Neural cell (in vitro differentiated cells): ENCODE results near the gene SHISA5. TPM values are rescaled to one million over a fixed set of nuclear protein-coding genes. Genes with fewer than 3 reads are reported as not detected.

Source experiments
- H2AFZ ChIP-seq: fragments of 200-600, 300-800 bp; sonication (generic), shearing (Covaris generic); 2 replicates; pipeline ENCODE4 v1.6.0; 2014; ENCODE audit warnings: low read depth, mild to moderate bottlenecking, antibody characterized with exemption, low read length, moderate library complexity
- H3F3A ChIP-seq: fragments of 200-600 bp; shearing (Covaris generic); 2 replicates; pipeline ENCODE4 v1.6.1; 2016; ENCODE audit warnings: mild to moderate bottlenecking, moderate library complexity, mixed read lengths, antibody characterized with exemption, low read length; ENCODE audit not compliant: insufficient read depth, poor library complexity, severe bottlenecking
- H3K27ac ChIP-seq: fragments of 200-600, 300-800 bp; sonication (generic), shearing (Covaris generic); 2 replicates; pipeline ENCODE4 v1.5.1; 2014; ENCODE audit warnings: mild to moderate bottlenecking, low read length, moderate library complexity
- H3K27me3 ChIP-seq: fragments of 300-800, 200-600 bp; sonication (generic), shearing (Covaris generic); 2 replicates; pipeline ENCODE4 v1.6.0; 2014; ENCODE audit warnings: mild to moderate bottlenecking, low read depth, low read length, moderate library complexity; ENCODE audit not compliant: insufficient read depth
- H3K36me3 ChIP-seq: fragments of 300-800, 200-600 bp; sonication (generic), shearing (Covaris generic); 2 replicates; pipeline ENCODE4 v1.5.1; 2014; ENCODE audit warnings: mild to moderate bottlenecking, antibody characterized with exemption, low read length, moderate library complexity; ENCODE audit not compliant: insufficient read depth
- H3K4me2 ChIP-seq: fragments of 300-800, 200-600 bp; sonication (generic), shearing (Covaris generic); 2 replicates; pipeline ENCODE4 v1.6.0; 2014; ENCODE audit warnings: mild to moderate bottlenecking, low read length
- H3K4me3 ChIP-seq: fragments of 300-800, 200-600 bp; sonication (generic), shearing (Covaris generic); 2 replicates; pipeline ENCODE4 v1.5.1; 2014; ENCODE audit warnings: mild to moderate bottlenecking, low read length, moderate library complexity
- H3K79me2 ChIP-seq: fragments of 200-600 bp; shearing (Covaris generic); replicated peaks from 2 replicates; pipeline ENCODE4 v1.6.0; 2014; ENCODE audit warnings: mild to moderate bottlenecking, low read length, moderate library complexity; ENCODE audit not compliant: insufficient read depth
- H3K9ac ChIP-seq: fragments of 300-800, 200-600 bp; sonication (generic), shearing (Covaris generic); 2 replicates; pipeline ENCODE4 v1.6.1; 2016; ENCODE audit warnings: mild to moderate bottlenecking, low read length, mixed read lengths
- H3K9me2 ChIP-seq: fragments of 200-600 bp; shearing (Covaris generic); 2 replicates; pipeline ENCODE4 v1.6.1; 2016; ENCODE audit warnings: mild to moderate bottlenecking, low read length, mixed read lengths; ENCODE audit not compliant: insufficient read depth
- H3K9me3 ChIP-seq: fragments of 200-600, 300-800 bp; sonication (generic), shearing (Covaris generic); 2 replicates; pipeline ENCODE4 v1.6.1; 2016; ENCODE audit warnings: mild to moderate bottlenecking, mixed run types, low read length, moderate library complexity, mixed read lengths
- H4K20me1 ChIP-seq: fragments of 200-600 bp; shearing (Covaris generic); 2 replicates; pipeline ENCODE4 v1.6.1; 2016; ENCODE audit warnings: mild to moderate bottlenecking, mixed run types; ENCODE audit not compliant: insufficient read depth
- EP300 ChIP-seq: fragments of 450-650 bp; conservative IDR thresholded peaks from 2 replicates; pipeline ENCODE4 v1.6.1; 2014; ENCODE audit warnings: antibody characterized with exemption, mild to moderate bottlenecking, moderate library complexity; ENCODE audit not compliant: poor library complexity, severe bottlenecking
- EZH2 ChIP-seq: fragments of 200-600, 300-800 bp; shearing (Covaris generic), sonication (generic); IDR thresholded peaks from 2 replicates; pipeline ENCODE4 v1.6.1; 2014; ENCODE audit warnings: antibody characterized with exemption, low read length, borderline replicate concordance, mild to moderate bottlenecking; ENCODE audit not compliant: insufficient read depth, poor library complexity, severe bottlenecking
- MXI1 ChIP-seq: fragments of 450-650 bp; conservative IDR thresholded peaks from 2 replicates; pipeline ENCODE4 v1.6.1; 2014; ENCODE audit warnings: antibody characterized with exemption, mild to moderate bottlenecking; ENCODE audit not compliant: poor library complexity, severe bottlenecking
- POLR2AphosphoS5 ChIP-seq: IDR thresholded peaks from 2 replicates; pipeline ENCODE4 v1.6.1; 2012
- RAD21 ChIP-seq: fragments of 450-650 bp; conservative IDR thresholded peaks from 2 replicates; pipeline ENCODE4 v1.6.1; 2014; ENCODE audit warnings: antibody characterized with exemption, mild to moderate bottlenecking, moderate library complexity
- SMC3 ChIP-seq: fragments of 450-650 bp; conservative IDR thresholded peaks from 2 replicates; pipeline ENCODE4 v1.6.1; 2014; ENCODE audit warnings: antibody characterized with exemption, mild to moderate bottlenecking, moderate library complexity; ENCODE audit not compliant: poor library complexity
- TAF1 ChIP-seq: IDR thresholded peaks from 2 replicates; pipeline ENCODE4 v1.6.1; 2012; ENCODE audit warnings: low read depth
- polyA plus RNA-seq: library from polyadenylated mRNA; depleted of rRNA; stranded (reverse); fragments of >200 nt; gene quantifications from 2 replicates; pipeline ENCODE4 v1.2.3, GENCODE V29; 2014
- TF ChIP-seq, protein P1 (sequence below): IDR thresholded peaks from 2 replicates; pipeline ENCODE4 v1.6.1; 2012; ENCODE audit warnings: borderline replicate concordance
- TF ChIP-seq, protein P2 (sequence below): fragments of 450-650 bp; IDR thresholded peaks from 2 replicates; pipeline ENCODE4 v1.5.1; 2014; ENCODE audit warnings: antibody characterized with exemption, mild to moderate bottlenecking, moderate library complexity; ENCODE audit not compliant: poor library complexity, severe bottlenecking

SHISA5 gene
- polyA plus RNA-seq, 1 donor from 2014 or later, result 121 TPM

DNA sequence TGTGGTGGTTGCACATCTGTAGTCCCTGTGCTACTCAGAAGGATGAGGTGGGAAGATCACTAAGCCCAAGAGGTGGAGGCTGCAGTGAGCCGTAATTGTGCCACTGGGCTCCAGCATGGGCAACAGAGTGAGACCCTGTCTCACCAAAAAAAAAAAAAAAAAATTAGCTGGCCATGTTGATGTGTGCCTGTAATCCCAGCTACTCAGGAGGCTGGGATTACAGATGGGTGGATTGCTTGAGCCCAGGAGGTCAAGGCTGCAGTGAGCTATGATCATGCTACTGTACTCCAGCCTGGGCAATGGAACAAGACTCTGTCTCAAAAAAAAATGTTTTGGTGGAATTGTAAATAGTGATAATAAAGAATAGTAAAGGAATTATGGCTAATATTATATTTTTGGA lies 47.5 kb downstream of the SHISA5 start:
- Histone ChIP-seq H3K4me3 (no peak overlapping the region), H2AFZ (no peak overlapping the region), H3K79me2 (no peaks in the 10 kb centered on the region), H3K27me3 (no peaks in the 10 kb centered on the region), H3K36me3 (peaks cover 14% of the 10 kb centered on the region), H3K9me2 (no peaks in the 10 kb centered on the region), H3F3A (no peaks in the 10 kb centered on the region), H3K4me2 (no peak overlapping the region), H3K27ac (no peak overlapping the region), H3K9me3 (no peaks in the 10 kb centered on the region), H4K20me1 (no peaks in the 10 kb centered on the region), H3K9ac (no peak overlapping the region)
- TF ChIP-seq TAF1, result no peak
- TF ChIP-seq SMC3, result no peak
- TF ChIP-seq MXI1, result no peak
- no peak for TF ChIP-seq POLR2AphosphoS5
- TF ChIP-seq, protein P1, sequence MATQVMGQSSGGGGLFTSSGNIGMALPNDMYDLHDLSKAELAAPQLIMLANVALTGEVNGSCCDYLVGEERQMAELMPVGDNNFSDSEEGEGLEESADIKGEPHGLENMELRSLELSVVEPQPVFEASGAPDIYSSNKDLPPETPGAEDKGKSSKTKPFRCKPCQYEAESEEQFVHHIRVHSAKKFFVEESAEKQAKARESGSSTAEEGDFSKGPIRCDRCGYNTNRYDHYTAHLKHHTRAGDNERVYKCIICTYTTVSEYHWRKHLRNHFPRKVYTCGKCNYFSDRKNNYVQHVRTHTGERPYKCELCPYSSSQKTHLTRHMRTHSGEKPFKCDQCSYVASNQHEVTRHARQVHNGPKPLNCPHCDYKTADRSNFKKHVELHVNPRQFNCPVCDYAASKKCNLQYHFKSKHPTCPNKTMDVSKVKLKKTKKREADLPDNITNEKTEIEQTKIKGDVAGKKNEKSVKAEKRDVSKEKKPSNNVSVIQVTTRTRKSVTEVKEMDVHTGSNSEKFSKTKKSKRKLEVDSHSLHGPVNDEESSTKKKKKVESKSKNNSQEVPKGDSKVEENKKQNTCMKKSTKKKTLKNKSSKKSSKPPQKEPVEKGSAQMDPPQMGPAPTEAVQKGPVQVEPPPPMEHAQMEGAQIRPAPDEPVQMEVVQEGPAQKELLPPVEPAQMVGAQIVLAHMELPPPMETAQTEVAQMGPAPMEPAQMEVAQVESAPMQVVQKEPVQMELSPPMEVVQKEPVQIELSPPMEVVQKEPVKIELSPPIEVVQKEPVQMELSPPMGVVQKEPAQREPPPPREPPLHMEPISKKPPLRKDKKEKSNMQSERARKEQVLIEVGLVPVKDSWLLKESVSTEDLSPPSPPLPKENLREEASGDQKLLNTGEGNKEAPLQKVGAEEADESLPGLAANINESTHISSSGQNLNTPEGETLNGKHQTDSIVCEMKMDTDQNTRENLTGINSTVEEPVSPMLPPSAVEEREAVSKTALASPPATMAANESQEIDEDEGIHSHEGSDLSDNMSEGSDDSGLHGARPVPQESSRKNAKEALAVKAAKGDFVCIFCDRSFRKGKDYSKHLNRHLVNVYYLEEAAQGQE, result no peak
- TF ChIP-seq, protein P2, sequence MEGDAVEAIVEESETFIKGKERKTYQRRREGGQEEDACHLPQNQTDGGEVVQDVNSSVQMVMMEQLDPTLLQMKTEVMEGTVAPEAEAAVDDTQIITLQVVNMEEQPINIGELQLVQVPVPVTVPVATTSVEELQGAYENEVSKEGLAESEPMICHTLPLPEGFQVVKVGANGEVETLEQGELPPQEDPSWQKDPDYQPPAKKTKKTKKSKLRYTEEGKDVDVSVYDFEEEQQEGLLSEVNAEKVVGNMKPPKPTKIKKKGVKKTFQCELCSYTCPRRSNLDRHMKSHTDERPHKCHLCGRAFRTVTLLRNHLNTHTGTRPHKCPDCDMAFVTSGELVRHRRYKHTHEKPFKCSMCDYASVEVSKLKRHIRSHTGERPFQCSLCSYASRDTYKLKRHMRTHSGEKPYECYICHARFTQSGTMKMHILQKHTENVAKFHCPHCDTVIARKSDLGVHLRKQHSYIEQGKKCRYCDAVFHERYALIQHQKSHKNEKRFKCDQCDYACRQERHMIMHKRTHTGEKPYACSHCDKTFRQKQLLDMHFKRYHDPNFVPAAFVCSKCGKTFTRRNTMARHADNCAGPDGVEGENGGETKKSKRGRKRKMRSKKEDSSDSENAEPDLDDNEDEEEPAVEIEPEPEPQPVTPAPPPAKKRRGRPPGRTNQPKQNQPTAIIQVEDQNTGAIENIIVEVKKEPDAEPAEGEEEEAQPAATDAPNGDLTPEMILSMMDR, result no peak
- TF ChIP-seq RAD21, result no peak
- TF ChIP-seq EZH2, result no peak
- TF ChIP-seq EP300, result no peak

DNA sequence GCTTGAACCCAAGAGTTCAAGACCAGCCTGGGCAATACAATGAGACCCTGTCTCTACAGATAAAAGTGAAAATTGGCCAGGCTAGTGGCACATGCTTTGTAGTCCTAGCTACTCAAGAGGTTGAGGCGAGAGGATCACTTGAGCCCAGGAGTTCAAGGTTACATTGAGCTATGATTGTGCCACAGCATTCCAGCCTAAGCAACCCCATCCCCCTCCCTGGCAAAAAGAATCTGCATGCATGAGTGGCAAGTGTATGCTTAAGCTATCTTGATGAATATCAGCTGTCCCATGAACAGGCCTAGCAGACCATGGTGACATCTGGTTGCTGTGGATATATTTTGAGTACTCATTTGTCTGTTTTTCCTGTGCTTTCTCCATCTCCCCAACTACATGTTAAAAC lies 52.7 kb downstream of the SHISA5 start:
- Histone ChIP-seq H3K27me3 (no peaks in the 10 kb centered on the region), H3K27ac (no peak overlapping the region), H3K79me2 (peaks cover 15% of the 10 kb centered on the region), H3K9me2 (no peaks in the 10 kb centered on the region), H3K9me3 (no peaks in the 10 kb centered on the region), H3K9ac (no peak overlapping the region), H4K20me1 (no peaks in the 10 kb centered on the region), H2AFZ (no peak overlapping the region), H3K4me3 (no peak overlapping the region), H3K36me3 (no peaks in the 10 kb centered on the region), H3F3A (no peaks in the 10 kb centered on the region), H3K4me2 (no peak overlapping the region)
- no peak for TF ChIP-seq MXI1
- no peak for TF ChIP-seq EZH2
- TF ChIP-seq RAD21, result no peak
- TF ChIP-seq, protein P2, result no peak
- TF ChIP-seq TAF1, result no peak
- TF ChIP-seq, protein P1, result no peak
